Ammon's horn (tissue), 1 donor: Measurements from ENCODE around the gene QTRT2.
A peak's percentile ranks its signal among the peaks of the same experiment; 100 is the strongest.

Experiments used
- DNase-seq: peaks from one replicate; pipeline ENCODE4 v3.0.0-alpha.2; 2016; ENCODE audit warnings: low spot score

The QTRT2 gene

DNA sequence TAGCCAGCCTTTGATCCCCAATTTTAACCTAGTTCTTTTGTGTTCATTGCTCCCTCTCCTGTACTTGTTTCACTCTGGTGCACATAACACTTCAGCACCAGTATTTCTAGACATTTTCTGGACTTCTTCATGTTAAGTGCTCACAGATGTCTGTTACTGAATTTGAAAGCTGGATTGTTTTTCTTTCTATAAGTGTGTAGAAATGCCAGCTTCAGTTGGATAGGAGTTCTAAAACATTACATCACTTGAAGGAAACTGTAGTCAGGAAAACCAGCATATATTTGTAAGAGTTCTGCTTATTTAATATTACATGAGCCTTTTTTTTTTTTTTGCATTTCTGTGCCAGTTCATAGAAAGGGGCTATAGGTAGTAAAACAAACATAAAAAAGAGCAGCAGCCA, 21.6 kb downstream of the QTRT2 start:
- no peak for DNase-seq

DNA sequence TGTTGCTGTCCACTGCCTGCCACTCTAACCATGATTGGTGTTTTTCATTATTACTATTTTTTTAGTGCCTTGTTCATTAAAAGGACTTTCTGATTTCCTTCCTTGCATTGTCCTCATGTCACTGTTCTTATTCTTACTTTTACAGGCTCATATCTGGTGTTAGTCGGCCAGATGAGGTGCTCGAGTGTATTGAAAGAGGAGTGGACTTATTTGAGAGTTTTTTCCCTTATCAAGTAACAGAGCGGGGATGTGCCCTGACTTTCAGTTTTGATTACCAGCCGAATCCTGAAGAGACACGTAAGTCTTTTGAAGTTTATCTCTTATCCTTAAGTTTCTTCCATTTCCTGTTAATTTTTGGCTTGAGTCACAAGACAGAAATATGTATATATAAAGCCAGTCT, 23.2 kb downstream of the QTRT2 start:
- DNase-seq: no peak

DNA sequence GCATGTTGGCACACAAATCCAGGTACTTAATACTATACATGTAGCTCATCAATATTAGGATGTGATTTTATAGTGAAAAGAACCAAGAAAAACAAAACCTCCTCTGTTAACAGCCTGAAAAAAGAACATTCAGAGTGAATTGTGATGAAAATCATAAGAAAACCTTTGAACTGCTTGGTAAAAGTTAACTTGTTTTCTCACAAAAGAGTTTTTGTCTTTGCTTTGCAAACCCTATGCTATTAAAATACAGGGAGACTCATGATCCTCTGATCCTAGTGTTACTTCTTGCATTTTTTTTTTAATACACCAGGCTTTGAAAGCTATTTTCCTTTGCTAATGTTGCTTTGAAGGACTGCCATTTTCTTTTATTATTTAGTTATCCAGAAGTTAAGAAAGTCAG, 23.7 kb downstream of the QTRT2 start:
- DNase-seq: no peak

DNA sequence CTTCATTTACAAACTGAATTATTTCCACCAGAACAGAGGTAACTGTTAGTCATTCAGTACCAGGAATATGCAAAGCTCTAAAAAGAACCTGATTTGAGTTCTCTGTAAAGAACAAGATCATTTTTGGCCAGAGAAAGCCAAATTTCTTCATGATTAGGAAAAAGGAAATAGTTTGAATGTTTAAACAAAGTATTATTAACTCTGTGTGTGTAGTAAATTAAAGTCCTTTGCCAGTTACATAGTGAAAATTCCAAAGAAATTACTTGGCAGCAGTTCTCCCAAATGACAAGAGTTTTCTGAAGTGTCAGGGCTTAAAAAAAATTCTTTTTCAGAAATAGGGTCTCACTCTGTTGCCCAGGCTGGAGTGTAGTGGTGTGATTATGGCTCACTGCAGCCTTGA, 24.5 kb downstream of the QTRT2 start:
- no peak for DNase-seq

DNA sequence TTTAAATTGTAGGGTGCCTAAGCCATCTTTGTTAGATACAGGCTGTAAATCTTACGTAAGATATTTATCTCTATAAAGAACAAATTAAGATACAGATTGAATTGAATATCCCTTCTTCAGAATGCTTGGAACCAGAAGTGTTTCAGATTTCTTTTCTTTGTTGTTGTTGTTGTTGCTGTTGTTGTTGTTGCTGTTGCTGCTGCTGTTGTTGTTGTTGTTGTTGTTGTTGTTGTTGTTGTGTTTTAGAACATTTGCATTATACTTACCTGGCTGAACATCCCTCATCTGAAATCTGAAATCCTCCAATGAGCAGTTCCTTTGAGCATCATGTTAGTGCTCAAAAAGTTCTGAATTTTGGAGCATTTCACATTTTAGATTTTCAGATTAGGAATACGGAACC, 26.6 kb downstream of the QTRT2 start:
- DNase-seq: no peak

DNA sequence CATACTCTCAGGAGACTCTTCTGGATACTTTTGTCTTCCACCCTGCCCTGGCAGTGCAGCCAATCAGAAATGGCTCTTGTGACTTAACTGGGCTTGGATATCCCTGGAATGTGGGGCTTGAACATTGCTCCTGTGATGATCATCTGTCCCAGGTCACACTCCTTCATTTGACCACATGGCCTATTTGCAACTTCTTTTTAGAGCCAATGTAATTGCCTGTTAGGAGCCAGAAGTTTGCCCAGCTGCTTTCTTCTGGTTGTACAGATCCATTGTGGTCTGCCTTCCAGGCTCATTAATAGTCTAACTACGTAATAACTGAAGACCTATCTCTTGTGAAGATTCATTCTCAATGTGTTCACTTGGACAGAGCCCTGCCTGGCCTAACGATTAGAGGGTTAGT, 29.8 kb downstream of the QTRT2 start:
- no peak for DNase-seq

DNA sequence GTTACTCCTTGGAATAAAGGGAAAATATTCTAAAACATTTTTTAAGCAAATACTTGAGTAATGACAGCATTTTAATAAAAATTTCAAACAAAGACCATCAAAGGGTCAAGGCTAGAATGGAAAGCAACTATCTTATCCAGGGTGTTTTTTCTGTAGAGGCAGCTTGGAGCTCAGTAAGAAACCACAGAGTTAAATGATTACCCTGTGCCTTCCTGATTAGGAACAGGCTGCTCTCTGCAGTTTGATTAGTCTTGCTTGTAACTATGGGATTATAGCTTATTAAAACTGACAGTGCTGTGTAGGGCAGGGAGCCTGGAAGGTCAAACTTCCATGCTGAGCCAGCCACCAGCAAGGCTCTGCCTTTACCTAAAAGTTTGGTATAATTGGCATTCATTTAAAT, 33.1 kb downstream of the QTRT2 start:
- no peak for DNase-seq

DNA sequence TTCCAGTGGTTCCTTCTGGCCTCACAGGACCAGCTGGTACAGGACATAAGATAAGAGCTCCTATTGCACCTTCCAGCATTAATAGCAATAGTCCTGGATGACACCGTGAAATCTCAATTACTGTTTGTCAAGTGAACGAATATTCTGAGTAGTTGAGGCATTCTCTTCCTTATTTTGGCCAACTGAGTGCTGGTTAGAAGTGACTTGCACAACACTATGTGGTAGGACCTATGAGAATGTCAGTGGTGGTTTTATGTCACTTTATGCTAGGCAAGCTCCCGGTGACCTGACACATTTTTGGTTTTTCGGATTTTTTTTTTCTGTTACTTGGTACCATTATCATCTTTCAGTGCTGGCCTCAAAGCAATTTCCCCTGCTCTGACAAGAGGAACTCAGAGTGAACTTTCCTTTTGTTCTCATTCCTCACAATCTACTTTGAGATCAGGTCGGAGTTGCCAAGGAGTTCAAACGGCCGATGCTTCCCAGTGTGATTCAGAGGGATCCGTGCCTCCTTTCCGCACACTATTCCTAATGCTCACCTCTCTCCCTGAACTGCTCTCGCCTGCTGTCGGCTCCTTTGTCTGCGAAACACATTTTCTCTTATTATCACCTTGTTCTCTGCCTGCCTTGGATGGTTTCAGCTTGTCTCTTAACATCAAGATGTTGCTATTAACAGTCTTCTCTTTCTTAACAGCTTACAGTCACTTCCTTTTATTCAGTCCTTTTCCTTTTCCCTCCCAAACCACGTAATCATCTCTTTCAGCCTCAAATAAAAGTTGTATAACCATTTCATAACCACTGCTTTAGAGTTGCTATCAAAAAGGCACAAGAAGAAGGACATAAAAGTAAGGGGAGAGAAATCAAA, 35.8 kb downstream of the QTRT2 start:
- no peak for DNase-seq

DNA sequence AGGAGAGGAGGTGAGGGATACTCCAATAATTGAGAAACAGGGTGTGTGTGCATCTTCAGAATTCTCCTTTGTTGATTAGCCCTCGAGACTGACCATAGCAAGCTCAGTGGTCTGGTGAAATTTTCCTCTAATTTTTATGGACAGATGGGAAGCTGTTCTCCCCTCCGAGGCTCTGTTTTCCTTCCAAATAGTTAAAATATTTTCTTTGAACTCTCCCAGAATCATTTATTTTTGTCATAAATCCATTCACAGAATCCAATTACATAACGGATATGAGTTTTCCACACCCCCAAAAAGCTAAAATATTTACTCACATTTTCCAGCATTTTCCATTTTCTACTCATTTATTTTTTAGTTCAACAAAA, 36.5 kb downstream of the QTRT2 start:
- no peak for DNase-seq

DNA sequence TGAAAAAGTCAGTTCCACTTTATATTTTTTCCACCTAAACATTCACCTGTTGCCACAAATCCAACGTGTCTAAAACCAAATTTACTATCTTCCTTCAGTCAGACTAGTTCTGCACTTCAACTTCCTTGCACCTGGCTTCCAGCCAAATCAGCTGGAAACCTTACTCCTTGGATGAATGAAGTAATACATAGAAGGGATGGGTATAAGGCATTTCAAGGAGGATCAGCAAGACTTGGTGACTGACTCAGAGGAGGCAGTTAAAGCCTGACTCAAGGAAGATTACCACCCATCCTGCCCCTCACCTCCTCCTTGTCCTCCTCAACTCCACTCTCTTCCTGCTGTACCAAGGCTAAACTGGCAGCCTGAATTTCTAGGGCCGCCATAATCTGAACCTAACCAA, 37.1 kb downstream of the QTRT2 start:
- DNase-seq: peak; percentile 8

DNA sequence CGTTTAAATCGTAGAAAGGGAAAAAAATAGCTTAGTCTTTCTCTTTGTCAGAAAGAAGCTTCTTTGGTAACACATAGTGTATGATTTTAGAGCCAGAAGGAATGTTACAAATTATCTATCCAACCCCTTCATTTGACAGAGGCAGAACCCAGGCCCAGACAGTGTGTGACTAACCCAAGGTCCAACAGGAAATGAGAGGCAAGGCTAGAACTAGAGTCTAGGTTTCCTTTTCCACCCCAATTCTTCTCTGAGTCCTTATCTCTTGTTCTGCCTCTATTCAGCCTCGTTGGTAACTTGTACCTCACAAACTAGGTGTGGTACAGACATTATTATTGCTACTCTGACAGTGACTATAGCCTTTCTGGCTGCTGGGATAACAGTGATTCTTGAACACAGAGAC, 39.3 kb downstream of the QTRT2 start:
- DNase-seq: no peak

DNA sequence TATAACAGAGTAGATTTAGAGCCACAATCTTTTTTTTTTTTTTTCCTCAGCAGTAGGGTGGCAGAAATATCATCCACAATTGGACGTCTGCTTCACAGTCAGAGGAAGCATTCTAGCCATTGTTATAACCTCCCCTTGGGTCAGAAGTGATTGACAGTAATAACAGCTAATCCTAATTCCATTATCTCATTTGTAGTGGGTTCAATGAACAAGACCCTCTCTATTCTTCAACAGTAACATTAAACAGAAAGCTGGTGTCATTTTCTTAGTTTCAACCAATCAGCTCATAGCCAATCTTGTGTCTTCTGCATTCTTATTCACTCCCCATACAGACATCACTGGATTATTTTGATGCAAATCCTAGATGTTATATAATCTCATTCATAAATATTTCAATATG, 44.6 kb downstream of the QTRT2 start:
- no peak for DNase-seq

DNA sequence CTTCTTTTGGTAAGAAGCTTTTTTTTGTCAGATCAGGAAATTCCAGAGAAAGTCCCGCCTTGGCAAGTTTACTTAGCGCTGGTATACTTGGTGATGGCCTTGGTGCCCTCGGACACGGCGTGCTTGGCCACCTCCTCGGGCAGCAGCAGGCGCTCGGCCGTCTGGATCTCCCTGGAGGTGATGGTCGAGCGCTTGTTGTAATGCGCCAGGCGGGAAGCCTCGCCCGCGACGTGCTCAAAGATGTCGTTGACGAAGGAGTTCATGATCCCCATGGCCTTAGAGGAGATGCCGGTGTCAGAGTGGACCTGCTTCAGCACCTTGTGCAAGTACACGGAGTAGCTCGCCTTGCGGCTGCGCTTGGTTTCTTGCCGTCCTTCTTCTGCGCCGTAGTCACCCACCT, 46.6 kb downstream of the QTRT2 start:
- DNase-seq: no peak

DNA sequence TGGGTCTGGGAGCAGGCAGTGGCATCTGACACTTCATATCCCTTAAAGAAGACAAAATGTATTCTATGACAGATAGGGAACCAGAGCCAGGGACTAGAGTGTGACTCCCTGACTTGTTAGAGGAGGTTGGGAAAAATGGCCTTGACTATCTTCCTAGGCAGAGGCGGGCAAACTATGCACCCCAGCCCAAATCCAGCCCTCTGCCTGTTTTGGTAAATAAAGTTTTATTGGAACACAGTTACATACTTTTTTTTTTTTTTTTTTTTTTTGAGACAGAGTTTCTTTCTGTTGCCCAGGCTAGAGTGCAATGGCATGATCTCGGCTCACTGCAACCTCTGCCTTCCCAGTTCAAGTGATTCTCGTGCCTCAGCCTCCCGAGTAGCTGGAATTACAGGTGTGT, 47.3 kb downstream of the QTRT2 start:
- no peak for DNase-seq

DNA sequence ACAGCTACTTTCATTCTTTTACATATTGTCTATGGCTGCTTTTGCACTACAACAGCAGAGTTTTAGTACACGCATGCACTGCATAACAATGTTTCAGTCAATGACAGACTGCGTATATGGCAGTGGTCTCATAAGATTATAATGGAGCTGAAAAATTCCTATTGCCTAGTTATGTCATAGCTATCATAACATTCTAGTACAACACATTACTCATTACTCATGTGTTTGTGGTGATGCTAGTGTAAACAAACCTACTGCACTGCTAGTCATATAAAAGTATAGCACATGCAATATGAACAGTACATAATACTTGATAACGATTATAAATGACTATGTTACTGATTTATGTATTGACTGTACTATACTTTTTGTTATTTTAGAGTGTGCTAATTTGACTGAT, 47.9 kb downstream of the QTRT2 start:
- DNase-seq: no peak

DNA sequence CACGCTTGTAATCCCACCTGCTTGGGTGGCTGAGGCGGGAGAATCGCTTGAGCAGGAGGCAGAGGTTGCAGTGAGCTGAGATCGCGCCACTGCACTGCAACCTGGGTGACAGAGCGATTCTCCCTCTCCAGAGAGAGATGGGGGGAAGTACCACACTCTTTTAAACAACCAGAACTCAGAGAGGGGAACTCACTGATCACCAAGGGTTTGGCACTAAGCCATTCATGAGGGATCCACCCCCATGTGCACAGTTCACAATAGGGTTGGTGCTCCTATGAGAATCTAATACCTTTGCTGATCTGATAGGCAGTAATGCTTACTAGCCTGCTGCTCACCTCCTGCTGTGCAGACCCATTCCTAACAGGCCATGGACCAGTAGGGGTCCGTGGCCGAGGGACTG, 51.6 kb downstream of the QTRT2 start:
- DNase-seq: no peak

DNA sequence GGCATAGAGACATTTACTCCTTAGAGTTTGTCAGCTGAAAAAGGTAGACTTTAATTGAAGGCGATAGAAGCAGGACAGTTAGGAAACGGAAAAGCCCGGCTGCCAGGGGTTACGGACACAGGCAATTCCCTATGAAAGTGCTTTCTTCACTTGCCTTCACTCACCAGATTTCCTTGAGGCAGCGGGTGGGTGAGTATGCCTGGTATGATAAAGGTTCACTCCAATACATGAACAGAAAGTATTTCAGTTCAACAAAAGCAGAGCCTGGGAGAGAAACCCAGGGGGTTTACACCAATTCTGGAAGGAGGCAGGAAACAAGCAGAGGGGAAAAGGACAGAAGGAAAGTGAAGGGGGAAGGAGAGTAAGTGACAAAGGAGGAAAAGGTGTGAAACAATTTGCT, 53.9 kb downstream of the QTRT2 start:
- DNase-seq: no peak

DNA sequence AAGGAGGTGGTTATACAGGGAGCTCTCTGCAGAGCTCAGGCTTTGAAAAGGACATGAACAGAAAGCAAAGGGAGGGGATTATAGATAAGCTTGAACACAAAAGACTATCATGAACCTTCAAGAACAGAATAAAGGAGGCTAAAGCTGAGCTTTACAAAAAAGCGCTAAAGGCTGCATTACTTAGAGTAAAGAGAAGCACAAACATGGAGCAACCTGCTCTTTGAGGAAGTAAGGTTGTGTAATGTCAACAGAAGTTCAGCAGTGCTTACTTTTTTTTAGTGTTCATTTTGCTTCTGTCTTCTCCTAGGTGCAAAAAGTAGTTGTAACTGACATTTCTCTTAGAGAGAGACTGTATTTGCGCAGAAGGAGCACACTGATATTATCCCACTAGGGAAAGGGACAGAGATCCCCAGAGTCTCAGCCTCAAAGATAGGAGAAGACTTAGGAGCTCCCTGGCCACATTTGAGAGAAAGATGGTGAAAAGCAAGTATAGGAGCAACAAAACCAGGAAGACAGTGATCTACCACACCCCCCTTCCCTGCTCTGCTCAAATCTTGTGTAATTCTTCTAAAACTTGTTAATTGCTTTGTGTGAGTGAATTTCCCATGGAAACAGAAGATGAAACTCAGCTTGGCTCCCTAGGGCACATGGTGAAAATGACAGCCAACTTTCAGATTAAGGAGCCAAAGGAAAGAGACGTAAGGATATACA, 54.7 kb downstream of the QTRT2 start:
- DNase-seq: no peak

DNA sequence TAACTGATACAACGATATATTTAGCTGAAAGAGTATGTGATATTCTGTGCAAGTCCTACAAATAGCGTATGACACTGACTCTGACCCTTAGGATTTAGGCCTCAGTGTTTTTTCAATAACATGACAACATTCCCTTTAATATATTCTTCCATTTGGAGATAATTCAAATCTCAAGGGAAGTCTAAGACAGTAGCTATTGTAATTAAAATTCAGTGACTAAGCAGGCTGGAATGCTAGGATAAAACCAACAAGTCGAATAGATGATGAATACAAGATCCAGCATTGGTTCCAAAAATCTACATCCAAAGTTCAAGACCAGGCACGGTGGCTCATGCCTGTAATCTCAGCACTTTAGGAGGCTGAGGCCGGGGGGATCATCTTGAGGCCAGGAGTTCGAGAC, 56.2 kb downstream of the QTRT2 start:
- no peak for DNase-seq

DNA sequence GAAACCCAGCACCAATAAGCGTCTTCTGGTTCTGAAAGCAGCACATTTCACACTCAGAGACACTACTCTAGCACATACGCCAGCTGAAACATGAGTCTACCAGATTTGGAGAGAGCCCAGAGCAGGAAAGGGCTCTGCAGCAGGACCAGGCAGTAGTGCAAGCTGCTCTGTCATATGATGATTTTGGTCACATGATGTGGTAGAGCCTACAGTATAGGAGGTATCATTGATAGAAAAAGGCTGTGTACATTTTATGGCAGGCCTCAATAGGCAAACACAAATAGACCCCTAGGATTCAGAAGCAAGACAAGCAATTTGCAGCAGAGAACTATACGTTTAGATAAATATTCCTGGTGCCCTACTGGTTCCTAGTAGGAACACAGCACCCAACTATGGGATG, 58.2 kb downstream of the QTRT2 start:
- DNase-seq: no peak

DNA sequence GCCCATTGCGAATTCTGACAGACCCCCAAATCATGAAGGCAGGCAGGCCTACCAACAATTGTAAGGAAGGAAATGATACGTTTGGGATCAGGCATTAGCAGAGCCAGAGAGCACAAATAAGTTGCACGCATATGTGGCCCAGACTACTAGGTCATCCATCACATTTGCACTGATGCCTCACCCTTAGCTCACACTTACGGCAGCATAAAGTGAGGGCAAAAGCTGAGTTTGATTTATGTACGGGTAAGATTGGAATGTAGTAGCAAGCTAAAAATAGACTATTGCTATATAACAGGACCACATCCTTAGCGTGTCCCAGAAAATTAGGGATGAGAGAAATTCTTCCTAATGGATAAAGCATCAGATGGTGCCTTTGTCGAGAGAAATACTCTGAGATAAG, 58.6 kb downstream of the QTRT2 start:
- DNase-seq: no peak

DNA sequence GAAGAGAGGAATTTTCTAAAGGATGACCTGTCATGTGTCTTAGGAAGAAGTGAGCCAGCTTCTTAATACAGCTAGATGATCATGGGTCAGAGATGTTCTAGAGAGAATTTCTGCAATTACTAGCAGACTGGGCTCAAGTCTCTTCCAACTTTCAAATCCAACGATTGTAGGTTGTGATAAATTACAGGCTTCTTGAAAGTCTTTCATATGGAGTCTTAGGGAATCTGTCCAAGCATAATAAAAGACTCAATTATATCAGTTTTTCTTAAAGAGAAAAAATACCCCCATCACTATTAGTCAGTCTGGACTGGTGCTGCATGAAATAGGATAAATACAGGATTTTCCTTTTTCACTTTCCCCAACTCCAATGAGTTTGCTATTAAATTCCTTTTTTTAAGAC, 63.2 kb downstream of the QTRT2 start:
- DNase-seq: no peak

DNA sequence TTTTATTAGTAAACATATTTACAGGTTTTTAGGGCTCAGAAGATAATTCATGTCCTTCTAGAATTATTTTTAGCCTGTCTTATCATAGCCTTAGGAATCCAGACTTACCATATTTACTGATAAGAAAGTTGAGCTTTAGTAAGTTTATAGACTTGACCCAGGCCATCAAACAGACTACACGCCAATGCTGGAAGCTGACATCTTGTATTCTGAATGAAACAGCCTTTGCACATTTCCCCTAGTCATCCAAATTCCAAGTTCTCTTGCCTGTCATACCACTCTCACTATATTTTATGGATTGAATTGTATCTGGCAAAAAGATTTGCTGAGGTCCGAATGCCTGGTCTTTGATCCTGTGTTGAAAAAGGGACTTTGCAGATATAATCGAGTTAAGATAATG, 63.7 kb downstream of the QTRT2 start:
- DNase-seq: no peak
